ENCODE results near the gene FOXL2.

The FOXL2 gene

GRCh38 chr3:138962854-138963560, 16.1 kb upstream of the FOXL2 start:
- Histone ChIP-seq H3K9me3 (ENCODE audit: low read length) (peaks cover 12% of the 10 kb centered on the region; the same call in 1 of the 2 replicates), H3K79me2 (ENCODE audit: insufficient read depth, low read length) (no peaks in the 10 kb centered on the region), H3K36me3 (ENCODE audit: insufficient read depth, low read length) (no peaks in the 10 kb centered on the region), H3K4me2 (ENCODE audit: low read length) (no peak overlapping the region), H3K9ac (ENCODE audit: low read length) (no peak overlapping the region), H3K4me3 (ENCODE audit: low read depth, low read length, poor library complexity, severe bottlenecking) (no peak overlapping the region), H3K4me1 (ENCODE audit: insufficient read depth, low read length, severe bottlenecking) (peaks cover 3% of the 10 kb centered on the region), H3K27ac (ENCODE audit: low read depth, low read length, poor library complexity, severe bottlenecking) (no peak overlapping the region), H3K27me3 (ENCODE audit: insufficient read depth, low read length) (peaks cover 10% of the 10 kb centered on the region; the same call in 1 of the 2 replicates), H3K9me2 (ENCODE audit: low read depth, low read length) (no peaks in the 10 kb centered on the region), H2AFZ (ENCODE audit: low read length) (no peak overlapping the region), H4K20me1 (ENCODE audit: insufficient read depth, low read length) (no peaks in the 10 kb centered on the region), H3F3A (ENCODE audit: insufficient read depth, low read length) (no peaks in the 10 kb centered on the region)
- TF ChIP-seq CTCF (IDR thresholded peaks at IDR 0.05; ENCODE audit: low read length) (no peak), EZH2 (IDR thresholded peaks at IDR 0.05; ENCODE audit: borderline replicate concordance, low read length) (no peak)

- Histone ChIP-seq H4K20me1 (ENCODE audit: insufficient read depth, low read length) (no peaks in the 10 kb centered on the region), H3K9me2 (ENCODE audit: low read depth, low read length) (no peaks in the 10 kb centered on the region), H3F3A (ENCODE audit: insufficient read depth, low read length) (no peaks in the 10 kb centered on the region), H3K9me3 (ENCODE audit: low read length) (peaks cover 8% of the 10 kb centered on the region; the same call in 1 of the 2 replicates), H3K27ac (ENCODE audit: low read depth, low read length, poor library complexity, severe bottlenecking) (no peak overlapping the region), H2AFZ (ENCODE audit: low read length) (no peak overlapping the region), H3K9ac (ENCODE audit: low read length) (no peak overlapping the region), H3K36me3 (ENCODE audit: insufficient read depth, low read length) (no peaks in the 10 kb centered on the region), H3K4me2 (ENCODE audit: low read length) (peak overlapping the region; percentile 22; the same call in 1 of the 2 replicates), H3K27me3 (ENCODE audit: insufficient read depth, low read length) (peaks cover 8% of the 10 kb centered on the region; the same call in 1 of the 2 replicates), H3K4me1 (ENCODE audit: insufficient read depth, low read length, severe bottlenecking) (peaks cover 3% of the 10 kb centered on the region), H3K79me2 (ENCODE audit: insufficient read depth, low read length) (no peaks in the 10 kb centered on the region), H3K4me3 (ENCODE audit: low read depth, low read length, poor library complexity, severe bottlenecking) (peak overlapping the region; percentile 11)
- no peak for TF ChIP-seq EZH2 (IDR thresholded peaks at IDR 0.05; ENCODE audit: borderline replicate concordance, low read length)
- TF ChIP-seq CTCF (IDR thresholded peaks at IDR 0.05; ENCODE audit: low read length), result no peak
Observed at GRCh38 chr3:138960417-138960852, 13.5 kb upstream of the FOXL2 start.

- H4K20me1 ChIP-seq (ENCODE audit: insufficient read depth, low read length), result no peaks in the 10 kb centered on the region
- H3K27ac ChIP-seq (ENCODE audit: low read depth, low read length, poor library complexity, severe bottlenecking), result no peak overlapping the region
- H3K36me3 ChIP-seq (ENCODE audit: insufficient read depth, low read length), result no peaks in the 10 kb centered on the region
- no peaks in the 10 kb centered on the region for H3K9me2 ChIP-seq (ENCODE audit: low read depth, low read length)
- H3K79me2 ChIP-seq (ENCODE audit: insufficient read depth, low read length), result no peaks in the 10 kb centered on the region
- no peaks in the 10 kb centered on the region for H3K9me3 ChIP-seq (ENCODE audit: low read length)
- H2AFZ ChIP-seq (ENCODE audit: low read length), result no peak overlapping the region
- no peak for TF ChIP-seq EZH2 (IDR thresholded peaks at IDR 0.05; ENCODE audit: borderline replicate concordance, low read length)
- TF ChIP-seq CTCF (IDR thresholded peaks at IDR 0.05; ENCODE audit: low read length), result no peak
- no peaks in the 10 kb centered on the region for H3K4me1 ChIP-seq (ENCODE audit: insufficient read depth, low read length, severe bottlenecking)
- no peak overlapping the region for H3K9ac ChIP-seq (ENCODE audit: low read length)
- H3K4me2 ChIP-seq (ENCODE audit: low read length), result no peak overlapping the region
- H3K4me3 ChIP-seq (ENCODE audit: low read depth, low read length, poor library complexity, severe bottlenecking), result no peak overlapping the region
- no peaks in the 10 kb centered on the region for H3F3A ChIP-seq (ENCODE audit: insufficient read depth, low read length)
- no peaks in the 10 kb centered on the region; the same call in 1 of the 2 replicates for H3K27me3 ChIP-seq (ENCODE audit: insufficient read depth, low read length)
Observed at GRCh38 chr3:138950701-138951100, 3.8 kb upstream of the FOXL2 start.
